GM12878 (cell line): ENCODE data around the gene MYDGF. TPM values are rescaled to one million over a fixed set of nuclear protein-coding genes. Genes with fewer than 3 reads are reported as not detected.

ENCODE experiments used
- ATAC-seq: fragments of 200-7000 bp; cut with Tn5 transposase; 3 replicates; pipeline ENCODE4 v1.9.1; 2020; ENCODE audit warnings: mild to moderate bottlenecking, moderate library complexity
- BruUV-seq: library from RNA; stranded (reverse); fragments of 400-500 nt; replicated peaks from 2 replicates; lab custom pipeline; 2021; lab: Mats Ljungman, UMichigan
- CTCF ChIA-PET: fragments of 300-600 bp; sonication (Branson Sonifier 250); formaldehyde crosslinking; extraction: SDS; loops from one replicate; lab custom pipeline; 2021; ENCODE audit warnings: inconsistent platforms; lab: Yijun Ruan, JAX
- POLR2A ChIA-PET: fragments of 350-600 bp; formaldehyde crosslinking; extraction: SDS; loops from one replicate; lab custom pipeline; 2021; ENCODE audit warnings: inconsistent platforms; lab: Charles Lee
- RAD21 ChIA-PET: fragments of 300-600 bp; sonication (Branson Sonifier 250); formaldehyde crosslinking; loops from one replicate; lab custom pipeline; 2023; ENCODE audit warnings: antibody characterized with exemption; ENCODE audit not compliant: unreplicated experiment; lab: Charles Lee
- SMC1A ChIA-PET: fragments of 300-600 bp; sonication (Branson Sonifier 250); formaldehyde crosslinking; loops from one replicate; lab custom pipeline; 2023; ENCODE audit not compliant: unreplicated experiment, uncharacterized antibody; lab: Charles Lee
- DNase-seq: peaks from one replicate; pipeline ENCODE4 v3.0.0-alpha.2; 2011; ENCODE audit warnings: low read depth, low spot score
- FAIRE-seq: peaks from 3 replicates; lab custom pipeline; 2011; peaks lifted over from hg19 to GRCh38; lab: Jason Lieb, UNC
- H2AFZ ChIP-seq: 2 replicates; pipeline ENCODE4 v1.6.0; 2011; ENCODE audit warnings: low read depth, low read length, control low read depth; ENCODE audit not compliant: control insufficient read depth
- H3K27ac ChIP-seq: 2 replicates; pipeline ENCODE4 v1.5.1; 2011; ENCODE audit warnings: control low read depth; ENCODE audit not compliant: control insufficient read depth, insufficient read depth
- H3K27me3 ChIP-seq, 2 experiments: replicated peaks in 1 of 2; 2 replicates each; pipeline versions ENCODE4 v1.6.0 to v1.6.1; 2011; ENCODE audit warnings: low read length in 1 of 2; ENCODE audit not compliant: control insufficient read depth in 2 of 2, insufficient read depth in 2 of 2
- H3K36me3 ChIP-seq, 2 experiments: 2 replicates each; pipeline ENCODE4 v1.5.1; 2011; ENCODE audit warnings: low read length in 1 of 2; ENCODE audit not compliant: control insufficient read depth in 2 of 2, insufficient read depth in 2 of 2
- H3K4me1 ChIP-seq: 2 replicates; pipeline ENCODE4 v1.6.1; 2011; ENCODE audit warnings: mild to moderate bottlenecking, low read length, moderate library complexity, mixed read lengths; ENCODE audit not compliant: control insufficient read depth, insufficient read depth
- H3K4me2 ChIP-seq: 2 replicates; pipeline ENCODE4 v1.6.0; 2011; ENCODE audit warnings: control low read depth; ENCODE audit not compliant: control insufficient read depth, insufficient read depth
- H3K4me3 ChIP-seq: fragments of 200-600 bp; sonication (generic); 2 replicates; pipeline ENCODE4 v1.5.1; 2016
- H3K79me2 ChIP-seq: 2 replicates; pipeline ENCODE4 v1.6.0; 2011; ENCODE audit warnings: low read length; ENCODE audit not compliant: control insufficient read depth, insufficient read depth
- H3K9ac ChIP-seq: 2 replicates; pipeline ENCODE4 v1.8.0; 2011; ENCODE audit warnings: low read length, control low read depth, mixed read lengths; ENCODE audit not compliant: control insufficient read depth, insufficient read depth
- H3K9me3 ChIP-seq: replicated peaks from 3 replicates; pipeline ENCODE4 v1.5.1; 2011; ENCODE audit warnings: mild to moderate bottlenecking, low read length; ENCODE audit not compliant: control insufficient read depth, insufficient read depth
- H4K20me1 ChIP-seq: 2 replicates; pipeline ENCODE4 v1.6.0; 2011; ENCODE audit not compliant: control insufficient read depth, insufficient read depth
- BHLHE40 ChIP-seq, 2 experiments: fragments of 450-650 bp in 1 of 2; IDR thresholded peaks; 2 replicates each; pipeline ENCODE4 v1.6.1; 2011 to 2017; ENCODE audit warnings: low read depth in 2 of 2, borderline replicate concordance in 1 of 2, improper control_type of control experiment in 1 of 2, low read length in 1 of 2, mild to moderate bottlenecking in 1 of 2
- CBX3 ChIP-seq: fragments of 200-600 bp; sonication (generic); IDR thresholded peaks from 2 replicates; pipeline ENCODE4 v1.6.1; 2016; ENCODE audit warnings: low read depth, borderline replicate concordance
- DPF2 ChIP-seq: fragments of 450-650 bp; IDR thresholded peaks from 2 replicates; pipeline ENCODE4 v1.6.1; 2017; ENCODE audit warnings: mild to moderate bottlenecking
- E2F8 ChIP-seq: fragments of 450-650 bp; IDR thresholded peaks from 2 replicates; pipeline ENCODE4 v1.6.1; 2018; ENCODE audit warnings: mild to moderate bottlenecking, low read depth, moderate library complexity; ENCODE audit not compliant: partially characterized antibody
- EED ChIP-seq: sonication (generic); IDR thresholded peaks from 2 replicates; pipeline ENCODE4 v1.6.1; 2016; ENCODE audit warnings: antibody characterized with exemption, low read depth
- MEF2A ChIP-seq: IDR thresholded peaks from 2 replicates; pipeline ENCODE4 v1.6.1; 2011; ENCODE audit warnings: low read depth, mild to moderate bottlenecking, low read length, moderate library complexity; ENCODE audit not compliant: insufficient read depth
- NFIC ChIP-seq: IDR thresholded peaks from 2 replicates; pipeline ENCODE4 v1.6.1; 2012; ENCODE audit warnings: low read depth, mild to moderate bottlenecking, inconsistent platforms, low read length, moderate library complexity
- NRF1 ChIP-seq: conservative IDR thresholded peaks from 2 replicates; pipeline ENCODE4 v1.6.1; 2011; ENCODE audit warnings: mild to moderate bottlenecking, low read depth, low read length, improper control_type of control experiment
- POLR2AphosphoS2 ChIP-seq: IDR thresholded peaks from 2 replicates; pipeline ENCODE4 v1.6.1; 2011; ENCODE audit warnings: low read depth, mild to moderate bottlenecking, low read length, improper control_type of control experiment, moderate library complexity
- RAD21 ChIP-seq: IDR thresholded peaks from 2 replicates; pipeline ENCODE4 v1.6.1; 2011; ENCODE audit warnings: mild to moderate bottlenecking, low read depth, low read length, moderate library complexity; ENCODE audit not compliant: insufficient read depth
- ZNF384 ChIP-seq: IDR thresholded peaks from 2 replicates; pipeline ENCODE4 v1.6.1; 2012; ENCODE audit warnings: low read depth, mild to moderate bottlenecking, low read length, improper control_type of control experiment, borderline replicate concordance
- WGBS: methylation state at CpG from one replicate; pipeline ENCODE4 v1.1.6; 2016; ENCODE audit warnings: low lambda C conversion rate; ENCODE audit not compliant: insufficient replicate concordance, insufficient coverage; ENCODE audit errors: missing lambda C conversion rate; 5-methylcytosine and 5-hydroxymethylcytosine counted together
- in situ Hi-C: fragments of 300-500 bp; cut with MboI; formaldehyde crosslinking; loops from 9 replicates; pipeline ENCODE4 v1.14.3; 2018; ENCODE audit warnings: mixed read lengths
- intact Hi-C: fragments of 100-400 bp; cut with micrococcal nuclease; formaldehyde crosslinking; loops from one replicate; pipeline ENCODE4 v1.14.2; 2022; ENCODE audit not compliant: unreplicated experiment
- polyA plus RNA-seq, 11 experiments: library from polyadenylated mRNA; depleted of rRNA in 4 of 11; unstranded in 6 of 11; stranded (reverse) in 5 of 11; fragments of >200 nt; fragmentation: Nextera tagmentation in 4 of 11; fragmentation: Illumina TruSeq in 1 of 11; extraction: Ambion mirVana in 4 of 11; extraction: Trizol in 1 of 11; gene quantifications; 1 replicate in 1 of 11; 2 replicates in 10 of 11; pipeline versions ENCODE4 v1.2.1 to v1.2.3, GENCODE V29; 2011 to 2016; ENCODE audit warnings: inconsistent platforms in 2 of 11, missing spikeins in 2 of 11, low read depth in 1 of 11
- total RNA-seq, 4 experiments: library from RNA; depleted of rRNA in 3 of 4; stranded (reverse); fragments of >200 nt in 3 of 4; fragmentation: Illumina TruSeq in 1 of 4; extraction: Trizol in 1 of 4; gene quantifications; 2 replicates each; pipeline versions ENCODE4 v1.2.1 to v1.2.3, GENCODE V29; 2013 to 2021

The MYDGF gene
- total and polyA plus RNA-seq, 10 of the 15 experiments (the other 5 are each of a cell fraction or from before 2014, with no cell fraction given), result 2.3 to 196 (median 57.5) TPM

- TF ChIP-seq NRF1, result no peak
- no peak for TF ChIP-seq CBX3
- TF ChIP-seq DPF2, result no peak
- no peak for TF ChIP-seq RAD21
- no peak for TF ChIP-seq MEF2A
- no peak for TF ChIP-seq ZNF384
- TF ChIP-seq BHLHE40 (IDR thresholded peaks at IDR 0.05; ENCODE audit: borderline replicate concordance in 1 of 2, low read depth in 2 of 2, low read length in 1 of 2), result no peak
- no peak for TF ChIP-seq E2F8
- no peak for TF ChIP-seq EED
Observed at GRCh38 chr19:4700693-4700970, 30.5 kb upstream of the MYDGF start (continued).

- ChIA-PET SMC1A (no interaction called here), POLR2A (no interaction called here), CTCF (no interaction called here), RAD21 (no interaction called here)
- TF ChIP-seq POLR2AphosphoS2 (no peak), NFIC (no peak)
- H3K4me2 ChIP-seq, result no peak overlapping the region
- BruUV-seq, result no TSS peak
- H3K79me2 ChIP-seq, result no peaks in the 10 kb centered on the region
- DNase-seq, result no peak
- no peak overlapping the region for H3K4me3 ChIP-seq
- intact Hi-C loops (no loop called here), in situ Hi-C loops (no loop called here)
- no peak for FAIRE-seq
- no peaks in the 10 kb centered on the region for H4K20me1 ChIP-seq
- no peak for ATAC-seq
- no peak overlapping the region for H3K9ac ChIP-seq
- H3K36me3 ChIP-seq, result peaks cover 14 to 34% of the 10 kb centered on the region in 2 experiments; a peak in 3 of 4 replicates
- 94% methylated on average over 29 of the region's 33 CpGs for WGBS
- H2AFZ ChIP-seq, result no peak overlapping the region
- no peaks in the 10 kb centered on the region for H3K4me1 ChIP-seq
- H3K27ac ChIP-seq, result no peak overlapping the region
- H3K27me3 ChIP-seq, result no peaks in the 10 kb centered on the region
- H3K9me3 ChIP-seq, result no peaks in the 10 kb centered on the region
Observed at GRCh38 chr19:4699826-4700692, 29.9 kb upstream of the MYDGF start.
